ENCODE measurements around the gene UNC5C. TPM values are rescaled to one million over a fixed set of nuclear protein-coding genes. Genes with fewer than 3 reads are reported as not detected.

Gene UNC5C
- total RNA-seq, 2 donors from 2014 or later = 3.3 to 6.2 TPM

DNA sequence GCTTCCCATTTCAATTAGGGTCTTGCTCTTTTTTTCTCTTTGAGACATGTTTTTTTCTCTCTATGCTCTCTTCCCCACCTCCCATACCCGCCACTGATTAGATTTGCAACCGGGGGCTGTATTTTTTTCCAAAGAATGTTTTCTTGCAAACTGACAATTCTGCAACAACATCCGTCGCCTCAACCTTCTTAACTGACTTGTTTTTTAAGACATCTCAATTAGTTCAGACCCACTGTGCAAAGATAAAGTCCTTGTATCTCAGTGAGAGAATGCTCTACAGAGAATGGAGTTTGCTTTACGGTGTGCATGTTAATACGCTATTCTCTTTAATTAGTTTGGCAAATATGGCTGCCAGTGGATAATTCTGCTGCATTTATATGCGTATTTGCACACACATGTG is 126.3 kb downstream of the UNC5C start:
- DNase-seq = no peak
- intact Hi-C loops (cut with DNase I) = no loop called here
- ATAC-seq = no peak

DNA sequence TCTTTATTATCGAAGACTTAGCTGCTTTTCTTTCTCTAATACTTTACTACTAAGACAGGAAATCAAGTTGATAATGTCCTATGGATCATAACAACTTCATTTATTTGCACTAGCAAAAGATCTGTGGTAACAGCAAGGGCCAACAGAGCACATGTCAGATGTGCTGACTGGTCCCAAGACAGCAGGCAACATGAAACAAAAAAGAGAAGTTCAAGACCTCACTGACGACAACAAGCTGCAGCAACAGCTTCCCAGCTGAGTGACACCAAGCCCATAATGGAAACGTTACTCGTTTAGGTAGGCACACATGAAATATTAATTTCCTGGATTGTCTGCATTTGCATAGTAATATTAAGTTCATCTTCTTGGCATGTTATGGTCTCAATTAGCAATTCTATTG is 126.9 kb downstream of the UNC5C start:
- no peak for DNase-seq
- ATAC-seq = no peak
- intact Hi-C loops (cut with DNase I) = no loop called here

DNA sequence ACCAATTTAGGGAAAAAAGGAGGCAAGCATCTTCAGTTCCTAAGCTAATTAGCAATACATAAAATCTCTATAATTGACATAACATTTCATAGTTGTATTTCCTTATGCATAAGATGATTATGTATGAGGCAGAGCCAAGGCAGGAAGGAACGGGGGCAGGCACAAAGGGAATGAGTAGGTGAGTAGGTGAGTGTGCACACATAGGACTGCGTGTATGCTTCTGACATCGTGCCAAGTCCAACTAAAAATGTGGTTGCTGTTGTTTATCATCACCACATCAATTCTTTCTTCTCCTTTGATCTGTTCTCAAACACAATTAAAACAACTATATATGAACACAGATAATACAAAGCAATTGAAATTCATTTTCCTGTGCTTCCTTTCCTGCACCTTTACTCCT is 131.2 kb downstream of the UNC5C start:
- DNase-seq (no peak), ATAC-seq (no peak)
- intact Hi-C loops (cut with DNase I) = no loop called here

- intact Hi-C loops (cut with DNase I) = no loop called here
- ATAC-seq (peak in 1 of 2 donors; percentile 31), DNase-seq (no peak)
These were observed 133.4 kb downstream of the UNC5C start for GRCh38 chr4:95415346-95415771.

DNA sequence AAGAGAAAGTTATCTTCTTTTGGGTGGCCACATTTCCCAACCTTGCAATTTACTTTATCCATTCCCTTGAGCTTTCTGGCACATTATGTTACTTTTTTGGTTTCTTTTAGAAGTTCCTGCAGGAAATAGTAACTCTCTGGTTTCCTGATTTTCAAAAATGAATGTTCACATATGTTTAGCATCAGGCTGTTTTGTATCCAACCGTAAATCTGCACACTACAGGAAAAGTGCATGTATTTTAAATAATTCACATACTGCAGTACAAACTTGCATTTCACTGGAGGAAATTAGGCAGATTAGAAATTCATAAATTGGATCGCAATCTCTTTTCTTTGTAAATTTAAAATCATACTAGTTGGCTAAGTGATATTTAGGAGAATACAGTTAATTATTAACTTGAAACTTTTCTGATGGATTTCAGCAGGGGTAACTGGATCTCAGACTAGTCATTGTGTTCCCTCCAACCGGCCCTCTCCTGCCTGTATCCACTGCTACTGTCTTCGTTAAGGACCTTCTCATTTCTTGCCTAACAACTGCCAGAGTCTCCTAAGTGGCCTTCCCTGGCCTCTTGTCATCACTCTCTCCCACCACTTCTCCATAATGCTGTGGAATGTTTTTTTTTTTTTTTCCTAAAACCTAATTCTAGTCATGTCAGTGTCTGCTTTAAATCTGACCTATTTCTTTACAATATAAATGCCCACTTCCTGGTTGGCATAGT is 137.2 kb downstream of the UNC5C start:
- intact Hi-C loops (cut with DNase I) = no loop called here
- ATAC-seq (no peak), DNase-seq (no peak)

DNA sequence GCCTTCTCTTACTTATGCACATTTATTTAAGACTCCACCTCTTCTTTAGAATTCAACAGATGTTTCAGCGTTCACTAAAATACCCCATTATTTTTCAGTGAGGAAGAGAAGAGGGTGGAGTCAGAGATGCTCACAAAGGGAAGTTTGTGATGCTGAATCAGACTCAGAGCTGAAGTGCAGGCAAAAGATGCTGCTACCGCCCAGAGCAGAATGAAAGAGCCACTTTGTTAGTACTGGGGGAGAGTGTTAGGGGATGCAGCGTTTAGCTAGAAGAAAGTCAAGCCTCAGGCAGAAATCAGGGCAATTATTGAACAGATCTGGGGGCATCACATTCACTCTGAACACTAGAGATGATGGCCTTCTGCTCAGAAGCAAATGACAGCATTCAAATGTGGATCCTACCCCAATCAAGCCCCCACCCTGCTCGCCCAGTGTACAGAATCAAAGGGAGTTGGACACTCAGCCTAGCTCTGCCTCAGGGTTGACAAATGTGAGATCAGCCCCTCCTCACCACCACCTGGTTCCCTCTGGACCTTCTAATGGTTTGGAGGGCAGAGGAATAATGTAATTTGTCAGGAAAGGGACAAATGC is 138.3 kb downstream of the UNC5C start:
- intact Hi-C loops (cut with DNase I) = no loop called here
- no peak for ATAC-seq
- DNase-seq = no peak

DNA sequence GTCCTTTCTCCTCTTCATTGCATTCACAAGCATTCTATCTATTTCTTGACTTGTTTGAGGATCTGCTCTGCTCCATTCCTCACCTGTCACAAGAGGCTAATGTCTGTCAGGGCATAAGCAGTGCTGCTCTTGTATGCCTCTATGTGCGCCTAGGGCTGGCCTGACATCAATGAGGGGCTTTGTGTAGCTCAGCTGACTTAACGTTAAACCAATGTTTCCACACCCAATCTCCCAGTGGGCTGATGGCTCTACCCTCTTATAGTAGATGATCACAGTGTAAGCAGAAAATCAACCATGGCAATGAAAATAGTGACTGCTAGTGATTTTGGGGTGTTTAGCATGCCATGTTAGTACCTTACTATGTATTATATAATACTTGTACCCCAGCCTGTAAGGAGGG is 139.0 kb downstream of the UNC5C start:
- DNase-seq (no peak), ATAC-seq (no peak)
- intact Hi-C loops (cut with DNase I) = no loop called here

DNA sequence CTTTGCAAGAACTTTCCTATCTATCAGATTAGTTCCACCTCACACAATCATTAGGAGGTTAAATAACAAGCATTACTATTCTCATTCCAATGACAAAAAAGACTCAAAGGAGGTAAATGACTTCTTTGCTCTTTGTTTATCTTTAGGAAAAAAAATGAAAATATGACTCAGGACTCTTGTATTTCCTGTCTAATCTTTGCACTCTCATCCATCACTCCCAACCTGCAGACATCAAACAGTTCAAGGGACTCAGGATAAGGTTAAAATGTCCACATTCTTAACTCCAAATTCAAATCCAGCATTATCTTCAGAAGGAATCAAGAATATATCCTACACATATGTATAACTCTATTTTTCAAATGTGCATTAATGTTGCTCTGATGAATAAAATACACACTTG is 139.6 kb downstream of the UNC5C start:
- no peak for DNase-seq
- ATAC-seq = no peak
- intact Hi-C loops (cut with DNase I) = no loop called here

GRCh38 chr4:95402299-95402698 is 146.5 kb downstream of the UNC5C start:
- ATAC-seq (no peak), DNase-seq (no peak)
- intact Hi-C loops (cut with DNase I) = no loop called here

- DNase-seq = no peak
- intact Hi-C loops (cut with DNase I) = no loop called here
- no peak for ATAC-seq
These were observed 150.6 kb downstream of the UNC5C start for GRCh38 chr4:95398217-95398616.

DNA sequence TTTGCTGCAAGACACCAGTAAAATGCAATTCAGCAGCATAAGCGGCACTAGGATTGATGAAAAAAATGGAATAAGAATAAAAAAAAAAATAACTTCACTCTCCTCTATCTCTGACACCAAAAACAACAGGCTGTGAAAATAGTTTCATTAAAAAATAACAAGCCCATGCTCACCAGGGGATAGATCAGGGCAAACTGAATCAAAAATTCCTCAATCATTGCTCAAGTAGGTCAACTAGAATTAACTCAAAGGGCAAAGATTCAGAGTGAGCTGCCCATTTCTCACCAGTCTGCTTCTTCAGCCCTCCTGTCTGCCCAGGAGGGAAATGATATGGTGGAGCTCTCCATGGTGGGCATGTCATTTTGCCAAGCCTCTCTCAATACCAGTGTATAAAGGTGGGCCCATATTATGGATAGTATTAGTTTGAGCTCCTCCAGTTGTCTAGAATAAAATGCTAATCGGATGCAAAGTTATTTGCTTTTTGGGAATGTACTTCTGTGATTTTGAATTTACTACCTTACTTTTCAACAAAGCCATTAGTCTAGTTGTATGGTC is 153.9 kb downstream of the UNC5C start:
- intact Hi-C loops (cut with DNase I) = no loop called here
- ATAC-seq (peak in 1 of 2 donors; percentile 53), DNase-seq (no peak)

DNA sequence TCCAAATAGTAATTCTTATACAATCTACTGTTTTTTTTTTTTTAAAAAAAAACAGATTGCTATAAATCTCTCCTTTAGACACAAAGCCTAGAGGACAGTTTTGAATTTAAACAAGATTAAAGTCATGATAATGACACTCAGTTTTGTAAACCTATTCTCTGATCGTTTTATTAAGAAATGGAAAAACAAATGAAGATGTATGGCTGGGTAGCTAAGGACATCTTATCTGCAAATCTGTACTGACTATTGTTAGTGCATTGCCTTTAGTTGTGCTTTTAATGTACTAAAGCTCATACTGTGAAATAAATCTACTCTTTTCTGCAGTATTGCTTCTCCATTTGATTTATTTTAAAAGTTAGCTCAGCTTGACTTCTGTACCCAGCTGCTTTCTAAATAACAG is 155.0 kb downstream of the UNC5C start:
- DNase-seq (no peak), ATAC-seq (no peak)
- intact Hi-C loops (cut with DNase I) = no loop called here

DNA sequence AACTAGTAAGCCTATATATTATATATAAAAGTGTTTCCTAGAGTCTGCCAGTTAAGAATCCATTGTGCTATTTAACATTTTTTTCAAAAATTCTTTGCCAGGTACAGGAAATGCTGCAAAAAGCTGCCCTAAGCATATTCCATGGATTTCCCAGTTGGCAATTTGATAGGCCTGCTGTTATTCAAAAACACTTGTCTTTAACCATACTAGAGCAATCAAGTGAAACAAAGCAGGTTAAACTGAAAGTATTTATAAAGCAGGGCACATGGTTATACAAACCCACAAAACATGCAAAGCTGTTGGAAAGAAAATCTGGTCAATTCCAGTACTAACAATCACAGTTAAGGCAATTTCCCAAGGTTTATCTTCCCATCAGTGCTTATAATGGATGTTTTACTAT is 159.9 kb downstream of the UNC5C start:
- intact Hi-C loops (cut with DNase I) = no loop called here
- ATAC-seq (no peak), DNase-seq (no peak)

GRCh38 chr4:95387719-95388118 is 161.1 kb downstream of the UNC5C start:
- no peak for ATAC-seq
- intact Hi-C loops (cut with DNase I) = no loop called here
- no peak for DNase-seq

DNA sequence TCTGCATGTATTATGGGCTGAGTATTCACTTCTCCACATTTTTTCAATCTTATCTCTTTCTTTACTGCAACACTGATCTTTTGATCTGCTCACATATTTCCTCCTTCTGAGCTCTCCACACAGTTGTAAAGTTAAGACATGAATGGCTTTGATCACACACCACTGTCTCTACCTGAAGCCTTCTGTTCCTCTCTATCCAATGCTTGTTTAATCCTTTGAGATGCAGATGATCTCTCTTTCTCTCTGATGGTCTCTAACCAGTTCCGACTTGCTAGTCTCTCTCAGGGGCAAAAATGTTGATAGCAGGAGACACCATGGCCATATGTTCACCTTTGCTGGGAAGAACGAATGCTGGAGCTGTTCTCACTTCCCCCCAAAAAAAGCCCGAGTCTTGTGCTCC is 162.4 kb downstream of the UNC5C start:
- intact Hi-C loops (cut with DNase I) = no loop called here
- DNase-seq = no peak
- ATAC-seq = no peak

- no peak for ATAC-seq
- DNase-seq = no peak
- intact Hi-C loops (cut with DNase I) = no loop called here
These were observed 166.8 kb downstream of the UNC5C start for GRCh38 chr4:95381843-95382580.

- ATAC-seq = no peak
- intact Hi-C loops (cut with DNase I) = no loop called here
- no peak for DNase-seq
These were observed 169.1 kb downstream of the UNC5C start for GRCh38 chr4:95379633-95380032.

GRCh38 chr4:95377366-95377900 is 171.3 kb downstream of the UNC5C start:
- intact Hi-C loops (cut with DNase I) = no loop called here
- DNase-seq (no peak), ATAC-seq (no peak)

- intact Hi-C loops (cut with DNase I) = no loop called here
- ATAC-seq (no peak), DNase-seq (no peak)
These were observed 177.1 kb downstream of the UNC5C start for GRCh38 chr4:95371476-95372224.
